NCI-H446 treated with DMSO at 0.1 percent for 48 hours (cell line): Measurements from ENCODE around the gene FAM3D.
"Not testable (repeated sequence)": the region's sequence is repeated elsewhere in the genome, so short reads cannot be mapped to it uniquely, and the experiment has no call there.

Experiments used
- DNase-seq: peaks from one replicate; lab custom pipeline; 2025; lab: John Stamatoyannopoulos, UW

FAM3D gene

DNA sequence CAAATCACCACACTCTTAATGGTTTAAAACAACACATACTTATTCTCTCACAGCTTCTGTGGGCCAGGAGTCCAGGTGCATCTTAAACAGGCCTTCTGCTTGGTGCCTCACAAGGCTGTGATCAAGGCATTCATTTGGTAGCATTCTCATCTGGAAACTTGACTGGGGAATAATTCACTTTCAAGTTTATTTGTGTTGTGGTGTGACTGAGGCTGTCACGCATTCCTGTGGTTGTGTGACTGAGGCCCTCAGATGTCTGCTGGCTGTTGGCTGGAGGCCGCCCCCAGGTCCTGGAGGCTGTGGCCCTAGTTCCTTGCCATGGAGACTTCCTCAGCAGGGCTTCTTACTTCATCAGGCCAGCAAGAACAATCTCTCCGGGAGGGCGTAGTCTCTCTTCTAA is 16.9 kb upstream of the FAM3D start:
- no peak for DNase-seq

GRCh38 chr3:58683001-58683458 is 16.5 kb upstream of the FAM3D start:
- DNase-seq = peak; percentile 22

DNA sequence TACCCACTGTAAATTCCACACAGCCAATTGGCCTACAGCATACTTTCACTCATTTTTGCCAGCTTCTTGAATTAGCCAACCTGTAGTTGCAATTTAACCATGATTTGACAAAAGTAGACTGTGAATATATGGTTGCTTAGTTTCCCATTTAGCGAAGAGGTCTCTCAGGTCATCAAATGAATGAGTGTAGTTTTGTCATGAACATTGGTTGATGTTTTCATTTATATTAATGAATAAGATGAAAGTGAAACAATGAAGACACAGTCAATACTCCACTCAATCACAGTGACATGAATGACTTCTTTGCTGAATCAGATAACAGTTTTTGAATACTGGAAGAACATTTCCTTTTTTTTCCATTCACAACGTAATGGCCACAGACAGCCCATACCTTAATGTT is 15.3 kb upstream of the FAM3D start:
- DNase-seq = no peak

DNA sequence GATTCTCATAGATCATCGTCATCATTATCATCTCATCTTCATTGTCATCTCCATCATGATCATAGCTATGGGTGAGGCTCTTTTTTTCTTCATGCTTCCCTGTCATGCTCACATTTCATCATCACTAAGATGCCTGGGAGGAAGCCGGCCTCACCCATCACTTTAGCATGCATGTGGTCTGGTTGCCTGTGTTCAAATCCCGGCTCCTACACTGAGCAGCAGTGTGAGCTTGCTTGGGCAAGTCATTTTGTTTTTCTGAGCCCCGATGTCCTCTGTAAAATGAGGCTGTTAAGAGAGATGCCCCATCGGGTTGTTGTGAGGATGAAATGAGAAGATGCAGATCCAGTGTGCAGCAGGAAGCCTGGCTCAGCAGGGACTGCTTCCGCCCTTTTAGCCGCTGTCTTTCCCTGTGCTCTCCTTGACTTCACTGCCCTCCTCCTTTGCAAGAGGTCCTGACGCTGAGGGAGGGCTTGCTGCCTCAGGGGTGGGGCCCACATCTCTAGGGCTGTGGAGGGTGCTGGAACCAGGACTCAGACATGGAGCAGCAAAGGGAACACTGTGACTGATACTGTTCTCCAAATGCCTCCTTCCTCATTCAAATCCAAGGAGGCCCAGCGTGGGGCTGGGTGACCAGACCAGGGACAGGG is 14.4 kb upstream of the FAM3D start:
- DNase-seq = no peak

- no peak for DNase-seq
These were observed 13.5 kb upstream of the FAM3D start for GRCh38 chr3:58679974-58680666.

DNA sequence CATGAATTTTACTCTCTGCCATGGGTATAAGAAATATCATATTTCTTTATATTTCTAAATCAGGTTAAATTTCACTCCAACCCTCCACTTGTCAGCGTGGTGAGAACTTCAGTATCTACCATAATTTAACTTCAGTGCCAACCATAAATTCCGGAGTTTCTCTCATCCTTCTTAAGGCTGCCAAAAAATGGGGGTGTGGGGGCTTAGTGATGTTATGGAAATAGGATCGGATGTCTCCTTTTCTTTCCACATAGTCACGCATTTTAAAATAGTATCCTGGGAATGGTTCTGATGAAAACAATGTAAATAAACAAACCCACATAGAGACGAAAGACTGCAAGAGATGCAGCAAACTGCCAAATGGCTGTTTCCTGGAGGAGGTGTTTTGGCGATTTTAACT is 12.9 kb upstream of the FAM3D start:
- no peak for DNase-seq

- not testable (repeated sequence) for DNase-seq
These were observed 11.8 kb upstream of the FAM3D start for GRCh38 chr3:58678177-58678970.

DNA sequence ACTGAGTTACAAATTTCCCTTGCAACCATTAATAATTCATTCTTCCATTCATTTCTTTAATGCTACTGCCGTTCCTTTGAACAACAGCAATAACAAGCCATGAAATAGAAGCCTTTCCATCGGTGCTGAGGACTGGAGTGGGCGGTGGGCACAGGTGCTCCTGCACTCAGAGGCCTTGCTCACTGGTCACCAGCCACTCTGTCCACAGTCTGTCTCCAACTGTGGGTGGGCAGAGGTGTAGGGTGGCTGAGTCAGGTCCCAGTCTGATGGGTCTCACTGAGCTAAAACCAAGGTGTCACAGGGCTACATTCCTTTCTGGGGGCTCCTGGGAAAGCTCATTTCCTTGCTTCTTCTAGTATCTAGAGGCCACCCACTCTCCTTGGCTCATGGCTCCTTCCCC is 6.3 kb upstream of the FAM3D start:
- no peak for DNase-seq

DNA sequence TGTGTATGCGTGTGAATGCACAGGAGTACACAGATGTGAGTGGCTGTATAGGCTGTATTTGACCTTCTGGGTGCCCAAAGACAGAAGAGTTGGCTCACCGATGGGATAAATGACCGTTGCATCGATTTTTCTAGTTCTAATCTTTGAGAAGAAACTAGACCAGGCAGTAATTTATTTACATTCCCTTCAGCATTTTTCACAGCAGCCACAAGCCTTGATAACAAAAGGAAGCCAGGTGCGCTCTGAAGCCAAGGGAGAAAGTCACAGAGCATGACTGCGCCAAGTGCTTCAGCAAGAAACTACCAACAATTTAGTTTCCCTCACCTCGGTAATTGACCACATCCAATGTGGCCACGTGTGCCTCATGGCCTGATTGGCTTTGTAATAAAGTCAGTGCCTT is 5.9 kb upstream of the FAM3D start:
- DNase-seq = no peak

DNA sequence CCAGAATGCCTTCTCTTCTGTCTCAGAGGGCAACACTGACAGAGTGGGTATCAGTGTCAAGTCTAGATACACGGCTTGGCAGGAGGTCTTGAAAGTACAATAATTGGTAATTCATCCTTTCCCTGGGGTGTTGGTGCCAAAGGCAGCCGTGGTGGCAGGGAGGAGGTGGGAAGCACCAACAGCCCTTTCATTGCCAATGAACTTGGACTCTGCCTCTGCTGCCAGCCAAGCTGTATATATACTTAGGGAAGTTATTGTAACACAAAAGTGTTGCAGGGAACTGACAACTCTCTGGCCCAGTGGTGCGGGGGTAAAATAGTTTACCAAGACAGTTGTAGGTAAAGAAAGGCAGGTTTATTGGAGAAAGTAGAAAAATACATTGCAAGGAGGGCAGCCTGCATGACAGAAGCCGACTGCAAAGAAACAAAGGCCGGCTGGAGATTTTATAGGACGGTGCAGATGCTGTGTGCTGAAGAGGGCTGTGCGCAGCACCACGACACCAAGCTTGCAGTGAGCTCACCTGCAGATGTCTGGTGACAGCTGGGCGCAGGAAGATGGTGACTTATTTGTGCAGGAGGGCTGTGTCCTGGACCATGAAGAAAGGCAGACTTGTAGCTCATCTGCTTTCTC is 4.0 kb upstream of the FAM3D start:
- DNase-seq = no peak

GRCh38 chr3:58668247-58668646 is 1.7 kb upstream of the FAM3D start:
- DNase-seq = no peak

- DNase-seq = no peak
These were observed 1.1 kb upstream of the FAM3D start for GRCh38 chr3:58667704-58668103.

GRCh38 chr3:58667229-58667628 is 655 bp upstream of the FAM3D start:
- DNase-seq = no peak

DNA sequence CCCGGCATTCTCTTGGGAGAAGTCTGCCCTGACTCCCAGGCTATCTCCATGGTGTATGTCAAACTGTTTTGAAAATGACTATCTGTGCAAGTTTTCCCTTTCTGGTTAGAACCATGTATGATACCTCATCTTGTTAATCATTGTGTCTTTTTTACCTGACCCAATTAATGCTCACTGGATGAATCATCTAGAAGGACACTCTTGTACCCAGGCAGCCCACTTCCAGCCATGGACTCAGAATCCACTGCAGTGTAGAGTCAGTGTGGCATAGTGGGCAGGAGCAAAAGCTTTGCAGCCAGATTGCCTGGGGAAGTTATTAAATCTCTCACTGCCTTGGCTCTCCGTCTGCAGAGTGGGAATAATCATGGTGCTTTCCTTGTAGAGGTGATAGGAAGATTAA is 1.2 kb downstream of the FAM3D start:
- no peak for DNase-seq

DNA sequence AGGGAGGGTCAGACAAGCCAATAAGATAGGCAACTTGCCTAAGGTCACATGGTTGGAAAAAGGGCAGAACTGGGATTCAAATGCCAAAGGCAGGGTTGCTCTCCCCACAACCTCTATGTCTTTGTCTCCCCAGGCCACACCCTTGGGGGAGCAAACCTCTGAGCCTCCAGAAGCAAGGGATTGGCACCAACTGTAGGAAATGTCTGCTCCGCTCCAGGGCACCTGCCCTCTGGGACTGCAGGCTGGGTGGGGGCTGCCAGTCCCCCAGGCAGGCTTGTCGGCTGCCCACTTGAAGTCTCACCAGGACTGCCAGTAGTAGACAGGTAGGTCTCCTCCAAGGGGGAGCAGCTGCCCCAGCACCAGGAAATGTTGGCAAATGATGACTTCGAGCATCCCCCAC is 2.0 kb downstream of the FAM3D start:
- DNase-seq = no peak

GRCh38 chr3:58661836-58662420 is 4.6 kb downstream of the FAM3D start:
- DNase-seq = no peak

- no peak for DNase-seq
These were observed 5.6 kb downstream of the FAM3D start for GRCh38 chr3:58660998-58661397.

DNA sequence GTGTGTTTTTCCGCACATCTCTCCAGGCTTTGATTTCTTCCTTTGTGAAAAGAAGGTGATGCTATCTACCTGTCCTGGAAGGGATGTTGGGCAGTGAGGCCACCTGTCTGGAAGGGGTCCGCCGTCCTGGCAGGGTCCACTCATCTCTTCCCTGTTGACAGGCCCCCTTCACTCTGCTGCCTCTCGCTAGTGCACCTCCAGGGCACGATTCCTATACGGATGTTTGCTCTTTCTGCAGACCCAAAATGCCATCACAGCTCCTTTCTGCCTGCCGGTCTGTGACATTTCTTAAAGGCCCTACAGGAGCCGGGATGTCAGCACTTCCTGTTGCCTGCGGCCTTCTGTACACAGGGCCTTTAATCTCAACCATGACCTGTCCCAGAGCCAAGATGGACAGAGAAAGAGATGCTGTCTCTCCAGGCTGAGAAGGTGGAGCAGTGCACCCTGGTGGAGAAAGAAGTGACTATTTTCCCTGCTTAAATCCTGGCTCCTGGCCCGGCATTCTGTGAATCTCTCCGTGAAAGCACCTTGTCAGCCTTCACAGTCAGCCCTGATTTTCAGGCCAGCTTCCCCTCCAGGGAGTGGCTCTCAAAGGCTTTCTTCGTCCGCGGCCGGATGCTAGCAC is 7.4 kb downstream of the FAM3D start:
- DNase-seq = no peak

DNA sequence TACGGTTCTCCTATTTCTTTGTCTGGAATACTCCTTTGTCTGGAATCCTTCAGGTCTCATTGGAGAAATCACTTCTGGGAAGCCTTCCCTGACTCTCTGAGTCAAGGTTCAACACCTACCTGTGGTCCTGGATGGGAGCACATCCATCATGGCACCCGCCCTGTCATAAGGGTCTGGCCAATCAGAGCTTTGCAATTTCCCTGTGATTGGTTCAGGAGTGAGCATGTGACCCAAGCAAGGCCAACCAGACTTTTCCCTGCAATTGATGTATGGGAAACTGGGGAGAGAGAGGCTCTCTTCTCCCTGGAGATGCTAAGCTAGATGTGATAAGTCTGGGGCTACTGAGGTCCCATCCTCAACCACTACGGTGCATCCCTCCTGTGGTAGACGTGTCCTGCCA is 8.1 kb downstream of the FAM3D start:
- no peak for DNase-seq

DNA sequence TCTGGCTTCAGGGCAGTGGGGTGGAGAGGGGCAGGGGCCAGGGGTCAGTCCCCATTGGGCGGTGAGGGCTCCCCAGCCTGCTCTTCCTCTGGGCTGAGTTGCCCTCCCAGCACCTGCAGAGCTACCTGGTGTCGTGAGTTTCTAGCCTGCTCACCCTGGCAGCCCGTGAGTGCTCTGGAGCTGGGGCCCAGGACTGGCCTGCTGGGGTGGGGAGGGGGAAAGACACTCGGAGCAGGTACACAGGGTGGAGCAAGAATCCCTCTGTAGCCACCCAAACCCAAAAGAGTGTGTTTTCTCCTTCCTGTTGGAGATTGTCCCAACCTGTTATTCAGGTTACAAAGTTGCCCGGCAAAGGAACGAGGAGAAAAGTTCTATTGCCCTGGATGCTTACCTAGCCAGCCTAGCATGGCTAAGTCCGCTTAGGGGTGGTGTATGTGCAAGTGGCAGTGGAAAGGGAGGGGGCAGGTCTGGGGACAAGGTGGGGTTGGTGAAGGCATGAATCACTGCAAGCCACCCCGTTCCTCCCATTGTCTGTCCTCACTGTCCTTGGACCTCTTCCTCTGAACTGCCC is 8.9 kb downstream of the FAM3D start:
- DNase-seq = no peak

DNA sequence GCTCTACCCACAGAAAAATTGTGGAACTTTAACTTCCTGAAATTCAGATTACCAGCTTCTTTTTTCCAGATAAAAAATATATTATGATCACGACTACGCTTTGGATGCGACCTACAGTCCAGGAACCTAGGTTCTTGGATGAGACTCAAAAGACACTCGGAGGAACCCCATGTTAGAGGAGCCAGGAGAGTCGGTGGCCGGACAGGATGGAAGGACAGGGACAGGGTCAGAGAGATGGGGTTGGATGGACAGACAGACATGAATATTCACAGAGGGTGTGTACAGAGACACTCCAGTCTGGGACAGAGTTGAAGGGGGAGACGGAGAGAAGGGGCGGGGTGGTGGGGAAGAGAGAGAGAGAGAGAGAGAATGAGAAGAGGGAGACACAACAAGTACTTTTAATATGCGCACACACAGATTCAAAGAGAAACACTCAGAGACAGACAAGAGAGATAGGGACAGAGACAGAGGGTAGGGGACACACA is 9.5 kb downstream of the FAM3D start:
- DNase-seq = no peak
